Neuronal stem cell (in vitro differentiated cells): ENCODE results near the gene SPRING1. TPM values are rescaled to one million over a fixed set of nuclear protein-coding genes. Genes with fewer than 3 reads are reported as not detected.

ENCODE experiments used
- DNase-seq: peaks from one replicate; pipeline ENCODE4 v3.0.0-alpha.2; 2013; ENCODE audit warnings: low spot score
- H2AFZ ChIP-seq: one replicate; pipeline ENCODE4 v1.6.1; 2013; ENCODE audit warnings: mild to moderate bottlenecking, low read length, inconsistent platforms
- H2AK5ac ChIP-seq: 2 replicates; pipeline ENCODE4 v1.6.1; 2013; ENCODE audit warnings: low read depth, mild to moderate bottlenecking, inconsistent platforms, low read length, moderate library complexity, mixed read lengths
- H2BK120ac ChIP-seq: 2 replicates; pipeline ENCODE4 v1.6.1; 2013; ENCODE audit warnings: low read depth, mild to moderate bottlenecking, inconsistent platforms, low read length, moderate library complexity, mixed read lengths
- H2BK12ac ChIP-seq: one replicate; pipeline ENCODE4 v1.6.1; 2013; ENCODE audit warnings: low read length, inconsistent platforms
- H2BK15ac ChIP-seq: 2 replicates; pipeline ENCODE4 v1.6.1; 2013; ENCODE audit warnings: mild to moderate bottlenecking, low read length, inconsistent platforms, mixed read lengths
- H2BK5ac ChIP-seq: one replicate; pipeline ENCODE4 v1.6.1; 2013; ENCODE audit warnings: inconsistent platforms, mild to moderate bottlenecking, low read length, moderate library complexity
- H3K14ac ChIP-seq: one replicate; pipeline ENCODE4 v1.6.1; 2013; ENCODE audit warnings: low read length, inconsistent platforms
- H3K18ac ChIP-seq: 2 replicates; pipeline ENCODE4 v1.6.1; 2013; ENCODE audit warnings: low read length, inconsistent platforms
- H3K23ac ChIP-seq: 2 replicates; pipeline ENCODE4 v1.6.1; 2013; ENCODE audit warnings: low read depth, mild to moderate bottlenecking, mixed read lengths, low read length, inconsistent platforms; ENCODE audit not compliant: poor library complexity
- H3K27ac ChIP-seq: replicated peaks from 3 replicates; pipeline ENCODE4 v1.5.1; 2013; ENCODE audit warnings: low read length, inconsistent platforms
- H3K27me3 ChIP-seq, 3 experiments: 2 replicates each; pipeline ENCODE4 v1.6.1; 2013; ENCODE audit warnings: low read length in 3 of 3, mild to moderate bottlenecking in 2 of 3, inconsistent platforms in 1 of 3, low read depth in 1 of 3, mixed read lengths in 1 of 3, moderate library complexity in 1 of 3; ENCODE audit not compliant: control insufficient read depth in 3 of 3, insufficient read depth in 3 of 3
- H3K36me3 ChIP-seq, 2 donors: replicated peaks in 1 of 2; 2 replicates each; pipeline ENCODE4 v1.6.1; 2013; ENCODE audit warnings: low read length in 2 of 2; ENCODE audit not compliant: control insufficient read depth in 2 of 2, insufficient read depth in 2 of 2
- H3K4ac ChIP-seq: 2 replicates; pipeline ENCODE4 v1.6.1; 2013; ENCODE audit warnings: inconsistent platforms, mild to moderate bottlenecking, low read length, moderate library complexity
- H3K4me1 ChIP-seq, 2 donors: 1 replicate in 1 of 2; 2 replicates in 1 of 2; pipeline ENCODE4 v1.6.1; 2013; ENCODE audit warnings: low read length in 2 of 2, low read depth in 1 of 2; ENCODE audit not compliant: control insufficient read depth in 2 of 2, insufficient read depth in 1 of 2
- H3K4me2 ChIP-seq: one replicate; pipeline ENCODE4 v1.6.1; 2013; ENCODE audit warnings: mild to moderate bottlenecking, low read length, inconsistent platforms; ENCODE audit not compliant: insufficient read depth, poor library complexity, severe bottlenecking
- H3K4me3 ChIP-seq, 2 donors: 2 replicates each; pipeline ENCODE4 v1.5.1; 2013; ENCODE audit warnings: low read length in 2 of 2, mild to moderate bottlenecking in 2 of 2, inconsistent platforms in 1 of 2, moderate library complexity in 1 of 2
- H3K79me1 ChIP-seq: one replicate; pipeline ENCODE4 v1.6.1; 2013; ENCODE audit warnings: low read depth, mild to moderate bottlenecking, inconsistent platforms, low read length, moderate library complexity
- H3K9ac ChIP-seq: one replicate; pipeline ENCODE4 v1.6.1; 2013; ENCODE audit warnings: mild to moderate bottlenecking, low read depth, low read length, inconsistent platforms; ENCODE audit not compliant: poor library complexity
- H3K9me3 ChIP-seq, 2 donors: replicated peaks in 1 of 2; 2 replicates each; pipeline versions ENCODE3 to v1.6.1; 2013; ENCODE audit warnings: low read length in 2 of 2, mild to moderate bottlenecking in 2 of 2, inconsistent platforms in 1 of 2, low read depth in 1 of 2, mixed read lengths in 1 of 2, moderate library complexity in 1 of 2; ENCODE audit not compliant: control insufficient read depth in 2 of 2, insufficient read depth in 1 of 2
- H4K8ac ChIP-seq: one replicate; pipeline ENCODE4 v1.6.1; 2013; ENCODE audit warnings: low read depth, mild to moderate bottlenecking, inconsistent platforms, low read length, moderate library complexity
- H4K91ac ChIP-seq: one replicate; pipeline ENCODE4 v1.6.1; 2013; ENCODE audit warnings: low read length, low read depth, mild to moderate bottlenecking, inconsistent platforms; ENCODE audit not compliant: poor library complexity
- WGBS, 2 donors: extraction: QIAGEN DNeasy Blood & Tissue Kit; methylation state at CpG; one replicate each; pipeline ENCODE4 v1.1.7; 2013; ENCODE audit warnings: missing lambda C conversion rate in 2 of 2, mixed read lengths in 1 of 2; ENCODE audit not compliant: insufficient read length in 2 of 2, insufficient replicate concordance in 1 of 2; ENCODE audit errors: extremely low coverage in 2 of 2; 5-methylcytosine and 5-hydroxymethylcytosine counted together
- small RNA-seq: library from polyadenylated mRNA; stranded (forward); fragments of <200 nt; extraction: miRNeasy Mini kit (QIAGEN cat#:217004); gene quantifications from one replicate; pipeline ENCODE3, GENCODE V24; 2013; ENCODE audit not compliant: insufficient read depth

The SPRING1 gene

GRCh38 chr12:116689521-116689920 lies 48.3 kb downstream of the SPRING1 start:
- H3K9me3 ChIP-seq = no peaks in the 10 kb centered on the region
- H3K18ac ChIP-seq = no peak overlapping the region
- H2BK5ac ChIP-seq = no peak overlapping the region
- H3K4me2 ChIP-seq = no peak overlapping the region
- H2BK12ac ChIP-seq = no peak overlapping the region
- H3K27ac ChIP-seq = no peak overlapping the region
- no peak overlapping the region for H2AK5ac ChIP-seq
- H4K91ac ChIP-seq = no peak overlapping the region
- peaks cover 0 to 44% (median 12%) of the 10 kb centered on the region in 3 experiments for H3K27me3 ChIP-seq
- H2BK120ac ChIP-seq = no peak overlapping the region
- no peak for DNase-seq
- H3K79me1 ChIP-seq = no peaks in the 10 kb centered on the region
- H2BK15ac ChIP-seq = no peak overlapping the region
- WGBS, 2 donors = no CpG with 5 or more reads among the region's 5 CpGs
- no peak overlapping the region for H2AFZ ChIP-seq
- no peak overlapping the region for H3K9ac ChIP-seq
- no peak overlapping the region for H4K8ac ChIP-seq
- no peak overlapping the region for H3K4ac ChIP-seq
- H3K36me3 ChIP-seq = no peaks in the 10 kb centered on the region
- H3K4me3 ChIP-seq = no peak overlapping the region
- H3K4me1 ChIP-seq = peaks cover 6 to 14% of the 10 kb centered on the region in 2 donors
- no peak overlapping the region for H3K14ac ChIP-seq
- H3K23ac ChIP-seq = no peak overlapping the region

Small RNA genes lying within 50 kb of the gene (small RNA-seq; reads per million reads assigned to genes)
- gene RNU6-558P = not detected
